Activated effector memory CD4-positive, alpha-beta T cell treated with Interleukin-2 at 50 U/mL for 16 hours (primary cell): ENCODE results near the gene GPATCH8.

ENCODE experiments used
- DNase-seq: peaks from one replicate; pipeline ENCODE4 v3.0.0-alpha.2; 2020

GPATCH8 gene

DNA sequence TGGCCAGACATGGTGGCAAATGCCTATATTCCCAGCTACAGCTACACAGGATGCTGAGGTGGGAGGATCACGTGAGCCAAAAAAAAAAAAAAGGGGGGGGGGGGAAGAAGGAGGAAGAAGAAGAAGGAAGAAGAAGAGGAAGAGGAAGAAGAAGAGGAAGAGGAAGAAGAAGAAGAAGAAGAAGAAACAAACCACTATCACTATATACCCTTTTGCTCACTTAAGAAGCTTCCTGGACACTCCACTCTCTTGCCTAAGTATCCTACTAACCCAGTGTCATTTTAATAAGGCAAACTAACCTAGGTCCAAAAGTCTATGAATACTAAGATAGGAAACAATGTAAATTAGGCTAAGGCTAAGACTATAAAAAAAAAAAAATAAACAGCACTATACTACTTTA lies 54.8 kb downstream of the GPATCH8 start:
- DNase-seq = no peak

DNA sequence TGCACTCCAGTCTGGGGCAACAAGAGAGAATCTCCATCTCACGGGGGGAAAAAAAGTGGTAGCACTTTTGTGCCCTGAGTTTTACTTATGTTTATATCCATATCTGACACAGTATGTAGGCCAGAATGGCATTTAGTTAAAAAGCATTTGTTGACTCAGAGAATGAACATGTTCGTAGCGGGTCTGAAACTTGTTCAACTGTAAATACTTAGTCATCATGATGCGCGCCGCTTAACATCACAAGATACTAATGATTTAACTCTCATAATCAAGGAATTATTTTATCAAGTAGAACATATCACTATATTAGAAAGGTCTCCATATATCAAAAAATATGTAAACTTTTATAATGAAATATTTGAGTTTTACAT lies 58.5 kb downstream of the GPATCH8 start:
- no peak for DNase-seq

DNA sequence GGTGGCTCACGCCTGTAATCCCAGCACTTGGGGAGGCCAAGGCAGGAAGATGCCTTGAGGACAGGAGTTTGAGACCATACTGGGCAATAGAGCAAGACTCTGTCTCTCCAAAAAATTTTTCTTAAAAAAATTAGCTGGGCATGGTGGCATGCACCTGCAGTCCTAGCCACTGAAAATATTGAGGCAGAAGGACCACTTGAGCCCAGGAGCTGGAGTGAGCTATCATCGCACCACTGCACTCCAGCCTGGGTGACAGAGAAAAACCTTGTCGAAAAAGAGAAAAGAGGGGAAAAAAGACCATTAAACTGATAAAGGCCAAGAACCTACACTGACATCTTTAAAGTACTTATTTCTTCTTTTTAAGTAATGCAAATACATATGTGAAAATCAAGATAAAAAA lies 60.4 kb downstream of the GPATCH8 start:
- no peak for DNase-seq

DNA sequence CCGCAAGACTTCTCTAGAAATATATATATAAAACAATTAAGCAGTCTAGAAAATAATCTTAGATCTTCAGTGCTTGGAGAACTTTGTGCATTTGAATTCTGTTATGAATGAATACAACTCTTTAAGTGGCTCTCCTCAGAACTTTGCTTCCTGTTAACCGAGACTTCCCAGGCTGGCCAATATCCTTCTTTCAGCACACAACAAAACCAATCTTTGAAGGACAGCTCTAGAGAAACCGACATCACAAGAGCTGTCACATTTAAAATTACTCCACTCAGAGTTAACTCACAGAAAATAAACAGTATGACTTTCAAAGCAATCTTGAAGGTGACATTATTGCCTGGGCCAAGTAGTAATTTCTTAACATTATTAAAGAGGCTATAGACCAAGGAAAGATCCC lies 64.0 kb downstream of the GPATCH8 start:
- DNase-seq = no peak

DNA sequence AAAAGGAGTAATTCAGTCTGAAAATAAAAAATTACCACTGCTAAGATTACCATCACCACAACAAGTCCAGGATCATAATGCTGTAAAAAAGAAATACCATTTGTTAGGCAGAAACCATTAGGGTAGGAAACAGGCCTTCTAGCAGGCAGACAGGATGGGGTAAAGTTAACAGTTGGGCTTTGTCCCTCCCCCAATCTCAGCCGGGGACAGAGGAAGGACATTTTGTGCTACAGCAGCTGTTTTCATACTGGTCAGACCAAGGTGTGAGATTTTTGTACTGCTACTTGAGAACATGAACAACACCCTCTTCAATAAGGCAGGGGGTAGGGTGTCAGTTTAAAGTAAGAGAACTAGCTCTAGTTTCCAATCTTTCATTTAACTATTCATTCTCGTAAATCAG lies 64.6 kb downstream of the GPATCH8 start:
- no peak for DNase-seq

DNA sequence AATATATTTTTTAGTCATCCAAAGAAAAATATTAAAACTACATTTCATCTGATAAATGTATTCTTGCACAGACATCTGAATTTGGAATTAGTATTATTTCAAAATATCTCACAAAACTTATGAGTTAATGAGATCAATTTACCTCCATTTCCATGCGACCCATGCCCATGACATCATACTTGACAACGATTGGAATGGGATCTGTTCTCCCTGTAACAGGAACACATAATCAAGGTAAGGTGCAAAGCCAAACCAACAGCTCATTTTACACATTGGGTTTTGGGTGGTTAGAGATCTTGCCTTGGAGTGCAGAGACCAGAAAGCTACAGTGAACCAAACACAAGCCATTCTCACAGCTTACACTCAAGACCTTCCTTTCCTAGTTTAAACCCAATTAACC lies 66.9 kb downstream of the GPATCH8 start:
- DNase-seq = no peak

DNA sequence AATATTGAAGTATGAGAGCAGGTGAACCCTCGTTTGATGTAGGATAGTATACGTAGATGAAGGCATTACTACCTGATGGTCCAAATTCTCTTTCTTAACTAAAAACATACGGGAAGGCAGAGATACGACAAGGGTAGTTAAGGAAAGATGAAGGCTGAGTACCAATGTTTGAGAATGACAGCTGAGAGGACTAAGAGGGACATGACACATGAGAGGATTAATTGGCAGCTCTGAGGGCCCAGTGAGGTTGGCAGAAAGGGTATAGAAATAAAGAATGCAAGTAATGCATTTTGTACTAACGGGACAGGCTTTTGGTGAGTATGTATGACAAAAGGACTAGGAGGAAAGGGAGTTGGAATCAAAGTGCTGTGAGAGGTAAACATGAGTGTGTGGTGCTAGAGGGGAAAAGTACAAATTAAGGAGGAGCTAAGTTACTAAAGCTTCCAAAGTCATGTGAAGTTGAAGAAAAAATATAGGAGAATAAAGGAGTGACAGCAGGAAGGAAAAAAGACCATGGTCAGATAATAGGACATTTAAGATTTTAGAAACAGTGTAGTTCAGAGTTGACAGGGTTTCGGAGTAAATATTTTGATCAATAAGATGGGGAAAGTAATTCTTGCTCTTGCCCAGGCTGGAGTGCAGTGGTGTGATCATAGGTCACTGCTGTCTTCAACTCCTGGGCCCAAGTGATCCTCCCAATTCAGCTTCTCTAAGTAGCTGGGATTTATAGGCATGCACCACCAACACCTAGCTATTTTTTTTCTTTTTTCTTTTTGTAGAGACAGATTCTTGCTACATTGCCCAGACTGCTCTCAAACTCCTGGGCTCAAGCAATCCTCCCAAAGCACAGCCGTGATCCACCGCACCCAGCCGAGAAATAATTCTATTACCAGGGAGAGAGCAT lies 70.7 kb downstream of the GPATCH8 start:
- no peak for DNase-seq

DNA sequence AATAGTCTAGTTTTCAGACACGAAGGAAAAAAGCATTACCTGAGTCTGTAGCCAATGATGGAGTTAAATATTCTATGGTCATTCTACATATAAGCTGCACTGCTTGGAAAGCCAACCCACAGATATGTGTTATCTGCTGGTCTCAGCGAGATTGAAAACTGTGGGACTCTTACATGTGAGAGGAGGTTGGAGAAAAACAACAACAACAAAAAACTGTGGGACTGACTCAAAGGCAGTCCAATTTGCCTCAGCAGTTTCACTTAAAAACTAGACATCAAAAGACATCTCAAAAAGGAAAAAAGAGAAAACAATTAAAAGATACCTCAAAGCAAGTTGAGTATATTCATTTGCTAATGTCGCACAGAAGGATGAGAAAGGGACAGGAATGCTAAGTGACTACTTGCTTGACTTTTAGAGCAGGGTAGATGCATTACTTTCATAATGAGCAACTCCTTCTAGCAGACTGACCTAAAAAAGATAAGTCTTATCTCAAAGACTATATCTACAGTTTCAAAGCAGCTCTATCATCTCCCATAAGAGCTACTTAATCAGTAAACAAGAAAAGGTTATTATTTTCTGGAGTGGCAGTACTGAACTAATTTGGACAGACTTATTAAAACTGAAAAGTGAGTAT lies 78.3 kb downstream of the GPATCH8 start:
- no peak for DNase-seq

DNA sequence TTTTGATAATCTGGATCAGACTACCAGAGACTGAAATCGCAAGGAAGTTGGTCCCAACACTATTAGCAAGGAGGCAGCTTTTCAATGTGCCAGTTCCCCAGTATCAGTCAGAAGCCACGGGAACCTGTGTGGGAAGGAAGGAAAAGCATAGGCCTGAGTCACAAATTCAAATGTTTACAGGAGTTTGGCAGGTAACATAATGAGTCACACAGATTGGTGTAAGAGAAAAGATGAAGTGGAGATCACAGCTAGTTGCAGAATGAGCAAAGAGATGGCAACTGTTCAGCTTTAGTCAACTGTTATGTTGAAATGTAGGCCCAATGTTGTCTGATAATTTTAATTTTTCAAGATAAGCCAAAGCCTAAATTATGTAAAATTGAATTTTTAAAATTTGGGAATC lies 85.7 kb downstream of the GPATCH8 start:
- no peak for DNase-seq

DNA sequence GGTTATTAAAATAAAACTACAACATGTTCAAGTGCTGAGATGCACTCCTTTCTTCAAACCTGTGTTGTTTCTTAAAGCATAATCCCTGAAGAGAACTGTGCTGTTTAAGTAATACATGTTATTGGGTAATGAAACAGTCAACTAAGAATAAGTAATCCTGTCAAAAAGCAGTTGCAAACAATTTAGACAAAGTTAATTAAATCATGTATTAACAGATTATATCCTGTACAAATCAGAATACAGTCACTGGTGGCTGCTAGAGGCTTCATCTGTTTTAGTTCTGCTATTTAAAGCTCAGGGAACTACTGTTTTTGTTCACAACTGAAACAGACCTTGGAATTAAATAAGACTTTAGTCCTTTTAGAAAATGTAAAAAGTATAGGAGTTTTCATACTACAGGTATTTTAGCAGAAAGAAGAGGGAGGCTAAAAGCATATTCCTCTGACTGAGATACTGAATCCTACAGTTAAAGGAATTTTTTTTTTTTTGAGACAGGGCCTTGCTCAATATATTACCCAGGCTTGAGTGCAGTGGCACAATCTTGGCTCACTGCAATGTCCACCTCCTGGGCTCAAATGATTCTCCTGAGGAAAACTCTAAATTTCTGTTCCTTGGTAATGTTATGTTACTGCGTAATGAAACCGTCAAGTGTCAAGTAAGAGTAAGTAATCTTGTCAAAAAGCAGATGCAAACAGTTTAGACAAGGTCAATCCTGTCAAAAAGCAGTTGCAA lies 86.5 kb downstream of the GPATCH8 start:
- DNase-seq = no peak

DNA sequence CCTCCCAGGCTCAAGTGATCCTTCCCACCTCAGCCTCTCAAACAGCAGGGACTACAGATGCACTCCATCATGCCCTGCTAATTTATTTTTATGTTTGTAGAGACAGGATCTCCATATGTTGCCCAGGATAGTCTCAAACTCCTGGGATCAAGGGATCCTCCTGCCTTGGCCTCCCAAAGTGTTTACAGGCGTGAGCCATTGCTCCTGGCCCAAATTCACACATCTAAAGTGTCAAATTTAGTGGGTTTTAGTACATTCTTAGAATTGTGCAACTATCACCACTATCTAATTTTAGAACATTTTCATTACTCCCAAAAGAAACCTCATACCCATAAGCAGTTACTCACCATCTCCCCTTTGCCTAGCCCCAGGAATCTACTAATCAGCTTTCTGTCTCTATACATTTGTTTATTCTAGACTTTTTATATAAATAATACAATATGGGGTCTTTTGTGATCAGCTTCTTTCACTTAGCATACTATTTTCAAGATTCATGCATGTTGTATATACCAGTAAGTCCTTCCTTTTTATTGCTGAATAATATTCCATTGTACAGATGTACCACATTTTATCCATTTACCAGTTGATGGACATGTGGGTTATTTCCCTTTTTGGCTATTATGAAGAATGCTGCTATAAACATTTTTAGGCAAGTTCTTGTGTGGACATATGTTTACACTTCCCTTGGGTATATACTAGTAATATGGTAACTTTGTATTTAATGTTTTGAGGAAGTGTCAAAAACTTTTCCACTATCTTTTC lies 88.6 kb downstream of the GPATCH8 start:
- no peak for DNase-seq

DNA sequence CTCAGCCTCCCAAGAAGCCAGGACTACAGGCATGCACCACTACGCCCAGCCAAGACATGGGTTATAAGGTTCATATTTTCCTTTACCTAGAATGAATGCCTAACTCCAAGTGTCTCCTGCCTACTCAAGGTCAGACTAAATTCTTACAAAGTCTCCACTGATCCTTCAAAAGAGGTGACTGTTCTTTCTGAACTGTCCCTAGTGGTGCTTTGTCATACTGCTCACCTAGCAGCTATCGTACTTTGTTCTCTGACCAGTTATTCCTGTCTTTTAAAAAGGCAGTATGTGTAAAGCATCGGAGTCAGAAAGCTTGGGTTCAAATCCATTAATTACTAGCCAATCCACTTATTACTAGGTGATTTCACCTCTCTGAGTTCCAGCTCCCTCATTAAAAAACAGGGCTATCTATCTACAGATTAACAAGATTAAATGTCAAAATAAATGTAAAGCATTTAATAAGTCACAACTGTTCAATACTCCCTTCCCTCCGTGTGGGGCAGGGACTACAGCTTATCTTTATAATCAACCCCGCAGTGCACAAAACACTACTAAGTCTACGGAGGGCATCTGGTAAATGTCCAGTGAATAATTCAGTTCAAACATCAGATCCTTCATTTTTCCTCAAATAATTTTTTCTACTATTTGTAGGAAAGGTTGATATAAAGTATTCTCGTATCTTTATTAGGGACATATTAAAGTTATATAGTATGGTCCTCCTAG lies 93.7 kb downstream of the GPATCH8 start:
- DNase-seq = no peak

DNA sequence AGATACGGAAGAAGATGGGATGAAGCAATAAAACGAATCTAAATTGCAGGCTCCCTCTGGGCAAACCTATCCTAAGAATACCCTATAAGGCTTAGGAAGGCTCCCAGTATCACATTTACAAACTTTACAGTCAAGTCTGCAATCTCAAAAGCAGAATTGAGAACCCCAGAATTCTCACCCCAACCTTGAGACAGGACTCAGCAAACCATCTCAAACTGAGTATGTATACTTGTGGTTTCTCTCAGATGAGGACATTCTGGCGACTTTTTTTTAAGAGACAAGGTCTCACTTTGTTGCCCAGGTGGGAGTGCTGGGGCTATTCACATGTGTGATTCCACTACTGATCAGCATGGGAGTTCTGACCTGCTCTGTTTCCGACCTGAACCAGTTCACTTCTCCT lies 94.4 kb downstream of the GPATCH8 start:
- no peak for DNase-seq

DNA sequence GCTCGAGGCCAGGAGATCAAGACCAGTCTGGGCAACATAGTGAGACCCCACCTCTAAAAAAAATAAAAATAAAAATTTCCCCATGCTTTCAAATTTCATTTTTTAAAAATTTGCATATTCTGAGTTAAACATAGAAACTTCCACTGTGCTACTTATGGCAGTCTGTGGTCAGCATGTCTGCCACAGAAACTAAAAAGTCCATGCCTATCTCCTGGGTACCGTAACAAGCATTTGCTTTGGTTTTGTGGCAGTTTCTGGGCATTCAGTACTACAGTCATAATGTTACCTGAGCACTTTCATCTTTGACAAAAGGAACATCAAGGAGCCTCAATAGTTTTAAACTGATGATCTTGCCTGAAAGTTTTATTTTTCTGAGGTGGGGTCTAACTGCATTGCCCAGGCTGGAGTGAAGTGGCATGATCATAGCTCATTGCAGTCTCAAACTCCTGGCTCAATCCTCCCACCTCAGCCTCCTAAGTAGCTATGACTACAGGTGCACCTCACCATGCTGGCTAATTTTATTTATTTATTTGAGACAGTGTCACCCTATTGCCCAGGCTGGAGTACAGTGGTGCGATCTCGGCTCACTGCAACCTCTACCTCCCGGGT lies 100.5 kb downstream of the GPATCH8 start:
- DNase-seq = no peak

DNA sequence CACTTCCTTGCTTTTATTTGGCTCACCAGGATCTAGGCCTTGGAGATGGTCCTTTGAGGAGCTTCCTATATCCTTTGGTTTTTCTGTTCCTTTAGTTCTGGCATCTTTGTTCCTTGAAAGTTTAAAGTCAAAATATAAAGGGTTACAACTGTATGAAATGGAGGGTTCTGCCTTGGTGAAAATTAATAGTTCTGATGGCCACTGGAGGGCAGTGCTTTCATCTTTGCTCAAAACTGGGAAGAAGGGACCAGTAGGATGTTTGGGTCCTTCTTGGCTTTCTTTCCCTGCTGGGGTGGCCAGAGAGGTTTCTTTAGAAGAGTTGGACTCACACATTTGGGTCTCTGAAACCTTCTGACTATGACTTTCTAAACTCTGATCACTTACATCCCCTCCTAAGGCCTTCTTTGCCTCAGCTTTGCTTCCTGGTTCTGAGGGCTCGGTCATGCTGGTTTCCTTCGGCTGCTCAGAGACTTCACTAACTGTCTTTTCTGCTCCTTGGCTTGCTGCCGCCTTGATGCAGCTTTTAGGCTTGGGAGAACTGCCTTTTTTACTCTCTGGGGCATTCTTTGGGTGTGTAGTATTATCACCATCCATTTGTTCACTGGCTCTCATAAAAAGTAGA lies 102.9 kb downstream of the GPATCH8 start:
- DNase-seq = no peak

DNA sequence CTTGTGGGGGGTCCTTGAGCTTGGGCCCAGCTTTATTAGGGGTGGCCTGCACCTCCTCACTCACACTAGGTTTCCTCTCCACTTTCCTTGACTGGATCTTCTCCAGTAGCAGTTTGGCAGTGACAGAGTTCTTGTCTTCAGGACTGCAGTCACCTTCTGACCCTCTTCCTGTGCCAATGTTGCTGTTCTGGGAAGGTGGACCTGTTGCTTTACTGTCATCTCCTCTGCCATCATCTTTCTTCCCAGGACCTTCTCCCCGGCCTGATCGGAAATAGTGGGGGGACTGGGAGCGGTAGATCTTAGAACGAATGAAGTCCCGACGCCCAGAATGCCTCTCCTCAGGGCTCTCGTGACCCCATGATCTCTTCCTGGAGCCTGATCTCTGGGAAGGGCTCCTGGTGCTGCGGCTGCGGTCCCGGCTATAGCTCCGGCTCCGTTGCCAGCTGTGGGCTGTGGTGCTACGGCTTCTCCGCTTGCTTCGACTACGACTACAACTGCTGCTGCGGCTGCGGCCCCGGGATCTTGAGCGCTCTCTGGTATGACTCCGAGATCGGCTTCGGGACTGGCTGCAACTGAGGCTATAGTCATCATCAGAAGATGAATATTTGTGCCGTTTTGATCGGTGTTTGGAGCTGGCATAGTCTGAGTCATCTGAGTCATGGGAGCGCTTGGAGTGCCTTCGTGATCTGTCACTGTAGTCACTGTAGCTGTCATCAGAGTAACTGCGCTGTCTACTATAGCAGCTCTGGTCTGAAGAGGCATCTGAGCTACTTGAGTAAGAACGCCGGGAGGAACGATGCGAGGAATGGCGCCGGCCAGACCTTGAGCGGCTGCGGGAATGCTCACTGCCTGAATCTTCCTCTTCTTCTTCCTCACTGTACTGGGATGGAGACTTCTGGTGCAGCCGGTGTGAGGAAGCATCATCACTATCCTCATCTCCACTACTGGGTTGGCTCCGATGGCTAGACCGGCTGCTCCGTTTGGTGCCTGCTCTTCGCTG lies 104.2 kb downstream of the GPATCH8 start:
- DNase-seq = no peak

DNA sequence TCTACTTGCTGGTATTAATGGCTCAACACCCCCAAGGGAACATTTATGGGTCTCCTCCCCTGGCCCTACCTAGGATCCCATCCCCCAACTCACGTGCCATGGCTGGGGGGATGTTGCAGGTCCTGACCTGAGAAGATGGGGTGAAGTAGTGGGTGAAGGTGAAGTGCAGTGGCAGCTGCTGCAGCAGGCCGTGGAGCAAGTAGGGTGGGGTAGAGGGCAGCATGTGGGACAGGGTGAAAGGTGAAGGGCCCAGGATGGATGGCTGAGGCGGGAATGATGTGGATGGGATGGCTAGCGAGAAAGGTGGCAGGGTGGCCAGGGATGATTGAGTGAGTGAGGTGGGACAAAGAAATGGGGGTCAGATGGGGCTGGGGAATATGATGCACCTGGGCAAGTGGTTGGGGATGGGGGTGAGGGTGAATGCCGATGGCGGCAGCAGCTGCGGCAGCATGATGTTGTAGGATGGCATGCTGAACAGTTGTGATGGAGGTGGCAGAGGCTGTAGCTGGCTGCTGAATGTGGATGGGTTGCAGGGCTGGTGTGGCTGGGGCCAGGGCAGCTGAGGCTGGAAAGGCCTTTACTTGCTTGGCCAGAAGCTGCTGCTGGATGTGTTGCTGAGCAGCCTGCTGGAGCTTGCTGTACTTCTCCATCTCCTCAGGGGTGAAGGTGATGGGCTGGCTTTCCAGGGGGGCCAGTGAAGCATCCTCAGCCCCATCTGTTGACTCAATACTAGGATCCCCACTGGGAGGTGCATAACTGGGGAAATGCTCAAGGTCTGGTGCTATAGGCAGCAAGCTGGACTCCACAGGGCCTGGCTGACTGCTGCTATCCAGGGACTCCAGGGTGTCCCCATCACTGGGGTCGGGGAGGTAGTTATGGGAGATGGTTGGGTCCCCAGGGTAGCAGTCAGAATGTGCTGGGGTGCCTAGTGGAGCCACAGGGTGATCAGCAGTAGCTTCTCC lies 105.4 kb downstream of the GPATCH8 start:
- no peak for DNase-seq

DNA sequence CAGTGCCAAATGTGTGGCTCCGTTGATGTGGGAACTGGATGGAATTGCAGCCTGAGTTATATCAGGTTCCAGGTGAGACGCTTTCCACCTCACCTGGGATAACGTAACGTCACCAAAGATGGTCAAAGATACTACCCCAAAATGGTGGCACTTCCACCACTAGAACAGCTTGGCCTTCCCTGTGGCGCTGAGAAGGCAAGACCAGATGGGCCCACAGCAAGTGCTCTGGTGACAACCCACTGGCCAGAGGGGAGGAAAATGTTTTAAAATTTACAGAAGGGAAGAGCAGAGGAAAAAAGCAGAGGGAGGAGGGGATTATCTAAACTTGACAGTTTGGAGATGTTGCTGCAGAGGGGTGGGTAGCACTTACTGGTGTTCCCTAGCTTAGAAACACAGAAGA lies 106.3 kb downstream of the GPATCH8 start:
- no peak for DNase-seq

DNA sequence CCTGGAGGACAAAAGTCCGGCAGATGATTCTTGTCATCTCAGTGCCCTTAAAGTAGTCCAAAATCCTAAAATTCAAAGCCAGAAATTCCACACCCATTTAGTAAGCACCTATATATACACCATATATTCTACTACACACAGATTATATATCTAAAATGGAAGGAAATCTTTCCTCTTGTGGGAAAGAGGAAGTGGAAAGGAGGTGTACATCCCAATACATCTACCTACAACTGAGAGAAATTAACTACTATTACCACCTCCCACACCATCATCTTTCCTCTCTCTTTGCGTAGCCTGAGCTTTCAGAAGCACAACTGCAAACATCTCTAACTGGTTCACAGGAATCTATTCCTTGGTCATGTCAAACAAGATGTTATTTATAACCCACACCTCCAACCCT lies 108.4 kb downstream of the GPATCH8 start:
- no peak for DNase-seq
